Heart right ventricle (tissue), 16 donors: Measurements from ENCODE around the gene WTAP. TPM values are rescaled to one million over a fixed set of nuclear protein-coding genes. Genes with fewer than 3 reads are reported as not detected.

Experiments used
- ATAC-seq, 8 donors: fragments of 200-7000 bp; cut with Tn5 transposase; one replicate each; pipeline ENCODE4 v1.9.1; 2020; ENCODE audit warnings: mild to moderate bottlenecking in 8 of 8, moderate library complexity in 8 of 8, moderate number of reproducible peaks in 1 of 8
- DNase-seq, 2 donors: peaks; one replicate each; pipeline ENCODE4 v3.0.0-alpha.2; 2020
- H3K27ac ChIP-seq, 10 donors: fragments of 200-600 bp; sonication (generic) in 2 of 10; one replicate each; pipeline versions ENCODE4 v1.5.0 to v1.8.0; 2020 to 2022; ENCODE audit warnings: mild to moderate bottlenecking in 3 of 10
- H3K27me3 ChIP-seq, 7 donors: fragments of 200-600 bp; one replicate each; pipeline ENCODE4 v1.8.0; 2021 to 2022; ENCODE audit warnings: mild to moderate bottlenecking in 2 of 7
- H3K36me3 ChIP-seq, 9 donors: fragments of 200-600 bp; sonication (generic) in 1 of 9; one replicate each; pipeline versions ENCODE4 v1.5.0 to v1.8.0; 2020 to 2022; ENCODE audit warnings: mild to moderate bottlenecking in 2 of 9
- H3K4me1 ChIP-seq, 9 donors: fragments of 200-600 bp; sonication (generic) in 1 of 9; one replicate each; pipeline versions ENCODE4 v1.5.0 to v1.8.0; 2020 to 2022; ENCODE audit warnings: mild to moderate bottlenecking in 4 of 9
- H3K4me3 ChIP-seq, 10 donors: fragments of 200-600 bp; sonication (generic) in 2 of 10; one replicate each; pipeline versions ENCODE4 v1.5.0 to v1.8.0; 2020 to 2022; ENCODE audit warnings: mild to moderate bottlenecking in 7 of 10, moderate library complexity in 2 of 10
- H3K9me3 ChIP-seq, 11 donors: fragments of 200-600 bp in 10 of 11; sonication (generic) in 2 of 11; one replicate each; pipeline versions ENCODE4 v1.5.0 to v1.8.0; 2013 to 2022; ENCODE audit warnings: mild to moderate bottlenecking in 2 of 11, control low read depth in 1 of 11, moderate library complexity in 1 of 11
- WGBS, 2 donors: extraction: QIAGEN DNeasy Blood & Tissue Kit; methylation state at CpG; one replicate each; pipeline ENCODE4 v1.1.7; 2013; ENCODE audit warnings: inconsistent platforms in 1 of 2; 5-methylcytosine and 5-hydroxymethylcytosine counted together
- intact Hi-C, 10 donors: fragments of 100-400 bp; cut with DNase I; formaldehyde crosslinking; loops; one replicate each; pipeline versions ENCODE4 v1.11.1 to v1.14.2; 2022
- polyA plus RNA-seq, 2 donors: library from polyadenylated mRNA; stranded (reverse); fragments of 200-250 nt; gene quantifications; one replicate each; pipeline ENCODE4 v1.2.3, GENCODE V29; 2013
- total RNA-seq, 10 donors: library from RNA; stranded (reverse); fragmentation: NEBNext Ultra II Directional in 3 of 10; extraction: Animal tissue kit (Norgen Biotek cat#: 25700) in 3 of 10; gene quantifications; one replicate each; pipeline versions ENCODE4 v1.2.1 to v1.2.4, GENCODE V29; 2021 to 2023
- TF ChIP-seq, protein P1 (sequence below), 9 donors: fragments of 200-600 bp; sonication (generic) in 2 of 9; IDR thresholded peaks; one replicate each; pipeline versions ENCODE4 v1.5.0 to v1.8.0; 2021 to 2022; ENCODE audit warnings: antibody characterized with exemption in 9 of 9, mild to moderate bottlenecking in 5 of 9, moderate library complexity in 1 of 9
- donor health status: Arrhythmogenic right ventricular cardiomyopathy.
- donor health status: ischemic (EF 13 %, LVEDD 7.1; RV severe dilation, severe dysfunction).
- donor health status: healthy with polysubstance abuse.
- donor health status: DM: no; HTN: yes; CAD: no.
- donor health status: DM: no; HTN: no; CAD: no.
- donor health status: ischemic (EF 25% LVEDD 6.9; RV normal size, moderate dysfunction).
- donor health status: ischemic (EF 25% LVEDD 5.7; RV mildly dilated, moderate dysfunction).
- donor health status: healthy.
- donor health status: DM: yes; HTN: yes; CAD: no.
- donor health status: Ischemic cardiomyopathy.
- donor health status: ischemic (EF 35%, LVEDD 5.7; RV mildly dilated, moderate dysfunction).
- donor health status: nonischemic (EF 11% LVEDD 7.7; RV severe dilation, severe dysfunction).
- donor health status: DM: yes; HTN: yes; CAD: no.
- donor health status: PGD.
- donor health status: ischemic (EF 29% LVEDD 5.4; RV normal size, mild dysfunction).
- donor health status: nonischemic (EF 23%, LVEDD 6.1; RV moderate dilation, normal function).

The WTAP gene
- total and polyA plus RNA-seq, 12 donors = 44.4 to 70.1 (median 47.6) TPM

DNA sequence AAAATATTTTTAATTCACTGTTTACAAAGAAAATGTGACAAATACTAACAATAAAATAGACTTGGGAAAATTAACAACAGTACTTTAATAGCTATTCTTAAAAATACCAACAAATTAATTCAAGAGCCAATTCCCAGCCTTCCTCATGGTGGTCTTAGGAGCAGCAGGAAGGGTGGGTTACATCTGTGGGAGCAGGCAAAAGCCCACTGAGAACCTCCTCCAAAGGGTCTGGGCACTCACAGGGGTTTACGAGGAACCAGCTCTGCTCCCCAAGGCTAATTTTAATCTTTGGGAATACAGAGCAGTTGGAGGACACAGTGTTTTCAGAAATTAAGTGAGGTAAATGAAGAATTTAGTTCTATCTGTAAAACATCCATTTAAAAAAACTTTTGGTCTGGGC, 44.5 kb upstream of the WTAP start:
- peaks cover 0 to 83% (median 22%) of the 10 kb centered on the region in 9 donors for H3K4me1 ChIP-seq
- DNase-seq (no peak), ATAC-seq (no peak)
- intact Hi-C loops = no loop called here
- no peak overlapping the region for H3K4me3 ChIP-seq
- TF ChIP-seq, protein P1, sequence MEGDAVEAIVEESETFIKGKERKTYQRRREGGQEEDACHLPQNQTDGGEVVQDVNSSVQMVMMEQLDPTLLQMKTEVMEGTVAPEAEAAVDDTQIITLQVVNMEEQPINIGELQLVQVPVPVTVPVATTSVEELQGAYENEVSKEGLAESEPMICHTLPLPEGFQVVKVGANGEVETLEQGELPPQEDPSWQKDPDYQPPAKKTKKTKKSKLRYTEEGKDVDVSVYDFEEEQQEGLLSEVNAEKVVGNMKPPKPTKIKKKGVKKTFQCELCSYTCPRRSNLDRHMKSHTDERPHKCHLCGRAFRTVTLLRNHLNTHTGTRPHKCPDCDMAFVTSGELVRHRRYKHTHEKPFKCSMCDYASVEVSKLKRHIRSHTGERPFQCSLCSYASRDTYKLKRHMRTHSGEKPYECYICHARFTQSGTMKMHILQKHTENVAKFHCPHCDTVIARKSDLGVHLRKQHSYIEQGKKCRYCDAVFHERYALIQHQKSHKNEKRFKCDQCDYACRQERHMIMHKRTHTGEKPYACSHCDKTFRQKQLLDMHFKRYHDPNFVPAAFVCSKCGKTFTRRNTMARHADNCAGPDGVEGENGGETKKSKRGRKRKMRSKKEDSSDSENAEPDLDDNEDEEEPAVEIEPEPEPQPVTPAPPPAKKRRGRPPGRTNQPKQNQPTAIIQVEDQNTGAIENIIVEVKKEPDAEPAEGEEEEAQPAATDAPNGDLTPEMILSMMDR (IDR thresholded peaks at IDR 0.05) = no peak
- no peaks in the 10 kb centered on the region for H3K9me3 ChIP-seq
- peak overlapping the region in 1 of 10 donors; percentile 13 for H3K27ac ChIP-seq
- WGBS, 2 donors = 87 to 93% methylated on average over 1 of the region's 1 CpG
- peaks cover 0 to 100% (median 54%) of the 10 kb centered on the region in 9 donors for H3K36me3 ChIP-seq
- H3K27me3 ChIP-seq = no peaks in the 10 kb centered on the region

DNA sequence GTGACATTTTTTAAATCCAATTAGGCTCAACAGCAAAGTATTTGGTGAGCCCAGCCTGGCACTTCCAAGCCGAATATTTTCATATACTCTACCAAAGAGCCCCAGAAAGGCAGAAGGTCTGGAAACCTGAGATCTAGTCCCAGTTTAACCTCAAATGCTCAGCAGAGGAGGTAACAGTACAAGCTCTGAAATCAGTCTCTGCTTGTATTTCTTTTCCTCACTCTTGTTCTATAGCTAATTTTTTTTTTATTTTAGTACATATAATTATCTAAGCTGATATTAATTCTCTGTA, 43.3 kb upstream of the WTAP start:
- Histone ChIP-seq H3K4me1 (peaks cover 0 to 95% (median 27%) of the 10 kb centered on the region in 9 donors), H3K36me3 (peaks cover 0 to 100% (median 52%) of the 10 kb centered on the region in 9 donors), H3K9me3 (no peaks in the 10 kb centered on the region), H3K27ac (peak overlapping the region in 1 of 10 donors; percentile 56), H3K27me3 (no peaks in the 10 kb centered on the region), H3K4me3 (no peak overlapping the region)
- ATAC-seq (no peak), DNase-seq (no peak)
- TF ChIP-seq, protein P1 (IDR thresholded peaks at IDR 0.05) = no peak
- intact Hi-C loops = no loop called here
- WGBS, 2 donors = 92 to 96% methylated on average over 1 of the region's 1 CpG

DNA sequence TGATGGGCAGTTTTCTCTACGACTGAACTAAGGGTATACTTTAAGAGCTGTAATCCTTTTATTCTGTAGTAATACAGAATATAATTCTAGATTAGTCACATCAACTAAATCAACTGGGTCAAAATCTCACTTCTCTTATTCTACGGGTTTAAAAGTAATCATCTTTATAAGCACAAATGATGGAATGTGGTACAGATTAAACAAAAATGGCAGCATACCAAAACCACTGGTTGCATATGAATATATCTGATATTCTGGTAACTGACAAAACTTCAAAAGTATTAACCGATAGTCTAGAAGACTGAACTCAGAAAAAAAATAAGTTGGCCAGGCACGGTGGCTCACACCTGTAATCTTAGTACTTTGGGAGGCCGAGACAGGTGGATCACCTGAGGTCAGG, 41.3 kb upstream of the WTAP start:
- WGBS, 2 donors = 79 to 80% methylated on average over 5 of the region's 5 CpGs
- Histone ChIP-seq H3K27me3 (no peaks in the 10 kb centered on the region), H3K4me3 (no peak overlapping the region), H3K4me1 (peaks cover 2 to 95% (median 45%) of the 10 kb centered on the region in 9 donors), H3K27ac (no peak overlapping the region), H3K9me3 (no peaks in the 10 kb centered on the region), H3K36me3 (peaks cover 0 to 95% (median 47%) of the 10 kb centered on the region in 9 donors)
- TF ChIP-seq, protein P1 (IDR thresholded peaks at IDR 0.05) = no peak
- no peak for DNase-seq
- intact Hi-C loops = no loop called here
- ATAC-seq = no peak

DNA sequence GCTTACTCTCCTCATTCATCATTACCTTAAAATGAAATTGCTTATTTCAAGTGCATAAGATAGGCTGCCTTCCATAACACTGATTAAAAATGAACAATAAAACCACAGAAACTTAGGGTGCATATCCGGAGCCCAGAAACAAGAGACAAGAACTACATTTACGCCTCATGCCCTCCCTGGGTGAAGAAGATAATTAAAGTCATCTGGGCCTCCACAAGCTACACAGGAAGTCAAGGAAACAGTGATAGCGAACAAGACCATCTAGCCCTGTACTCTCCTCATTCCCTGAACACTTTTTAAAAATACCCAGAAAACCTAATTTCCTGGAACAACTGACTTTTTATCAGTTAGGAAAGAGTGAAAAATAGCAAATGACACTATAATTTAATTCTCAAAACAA, 40.6 kb upstream of the WTAP start:
- DNase-seq (no peak), ATAC-seq (no peak)
- Histone ChIP-seq H3K27ac (no peak overlapping the region), H3K9me3 (no peaks in the 10 kb centered on the region), H3K36me3 (peaks cover 0 to 91% (median 47%) of the 10 kb centered on the region in 9 donors), H3K4me3 (no peak overlapping the region), H3K27me3 (no peaks in the 10 kb centered on the region), H3K4me1 (peaks cover 2 to 93% (median 45%) of the 10 kb centered on the region in 9 donors)
- WGBS, 2 donors = 61 to 70% methylated on average over 3 of the region's 3 CpGs
- intact Hi-C loops = no loop called here
- TF ChIP-seq, protein P1 (IDR thresholded peaks at IDR 0.05) = no peak
